GM18499 (cell line): ENCODE measurements around the gene USP32.
"Not testable (repeated sequence)": the region's sequence is repeated elsewhere in the genome, so short reads cannot be mapped to it uniquely, and the experiment has no call there.

Experiments
- ATAC-seq: cut with Tn5 transposase; IDR thresholded peaks from one replicate; pipeline ENCODE4 v1.9.1; 2021; ENCODE audit warnings: moderate number of reproducible peaks; ENCODE audit not compliant: insufficient read depth, unreplicated experiment

USP32 gene

GRCh38 chr17:60392042-60392844 is at the start of gene USP32:
TSS of gene USP32 (minus strand) at chr17:60392133. CDS start at chr17:60391939, 194 bp downstream.
- peak; percentile 45 for ATAC-seq

- ATAC-seq: no peak
Measured at GRCh38 chr17:60439501-60439900, 47.6 kb upstream of the USP32 start.

GRCh38 chr17:60436676-60437075 is 44.7 kb upstream of the USP32 start:
- no peak for ATAC-seq

GRCh38 chr17:60435244-60436167 is 43.6 kb upstream of the USP32 start:
- no peak for ATAC-seq

GRCh38 chr17:60433021-60433997 is 41.4 kb upstream of the USP32 start:
- ATAC-seq: not testable (repeated sequence)

GRCh38 chr17:60430561-60430960 is 38.6 kb upstream of the USP32 start:
- not testable (repeated sequence) for ATAC-seq

GRCh38 chr17:60428491-60428890 is 36.6 kb upstream of the USP32 start:
- not testable (repeated sequence) for ATAC-seq

- ATAC-seq: no peak
Measured at GRCh38 chr17:60426596-60426995, 34.7 kb upstream of the USP32 start.

GRCh38 chr17:60425626-60426025 is 33.7 kb upstream of the USP32 start:
- ATAC-seq: no peak

GRCh38 chr17:60423865-60424264 is 31.9 kb upstream of the USP32 start:
- ATAC-seq: no peak

- ATAC-seq: no peak
Measured at GRCh38 chr17:60422162-60422665, 30.3 kb upstream of the USP32 start, which contains the start of gene CHCT1. TSS of gene CHCT1 (plus strand) at chr17:60422489. CDS start at chr17:60422593, 104 bp downstream.

- peak; percentile 50 for ATAC-seq
Measured at GRCh38 chr17:60421273-60422161, 29.6 kb upstream of the USP32 start.

GRCh38 chr17:60419875-60420274 is 27.9 kb upstream of the USP32 start:
- not testable (repeated sequence) for ATAC-seq

GRCh38 chr17:60419003-60419402 is 27.1 kb upstream of the USP32 start:
- ATAC-seq: not testable (repeated sequence)

GRCh38 chr17:60416368-60416925 is 24.5 kb upstream of the USP32 start:
- no peak for ATAC-seq

GRCh38 chr17:60415146-60415545 is 23.2 kb upstream of the USP32 start:
- no peak for ATAC-seq

GRCh38 chr17:60412701-60413100 is 20.8 kb upstream of the USP32 start:
- no peak for ATAC-seq

- no peak for ATAC-seq
Measured at GRCh38 chr17:60410001-60410400, 18.1 kb upstream of the USP32 start.
